ENCODE measurements around the gene ATP2A2. TPM values are rescaled to one million over a fixed set of nuclear protein-coding genes. Genes with fewer than 3 reads are reported as not detected.

The ATP2A2 gene
- polyA plus RNA-seq, 4 donors, result 152 to 167 (median 160) TPM

DNA sequence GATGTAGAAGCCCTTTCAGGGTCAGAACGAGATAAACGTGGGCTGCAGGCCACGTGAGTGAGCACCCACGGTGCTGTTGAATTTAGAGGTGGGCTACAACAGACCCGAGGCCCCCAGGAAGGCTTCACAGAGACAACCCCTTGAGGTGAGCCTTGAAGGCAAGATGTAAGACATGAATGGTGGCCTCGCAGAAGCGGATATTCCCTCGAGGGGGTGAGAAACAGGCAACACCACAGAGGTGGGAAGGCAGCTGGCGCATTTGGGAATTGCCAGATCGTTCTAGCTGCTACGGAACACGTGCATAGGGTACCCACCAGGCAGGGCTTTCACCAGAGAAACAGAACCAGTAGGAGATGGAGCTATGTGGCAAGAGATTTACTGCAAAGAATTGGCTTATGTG is 22.6 kb upstream of the ATP2A2 start:
- DNase-seq (ENCODE audit: low read depth in 4 of 4, low spot score in 3 of 4), result no peak

DNA sequence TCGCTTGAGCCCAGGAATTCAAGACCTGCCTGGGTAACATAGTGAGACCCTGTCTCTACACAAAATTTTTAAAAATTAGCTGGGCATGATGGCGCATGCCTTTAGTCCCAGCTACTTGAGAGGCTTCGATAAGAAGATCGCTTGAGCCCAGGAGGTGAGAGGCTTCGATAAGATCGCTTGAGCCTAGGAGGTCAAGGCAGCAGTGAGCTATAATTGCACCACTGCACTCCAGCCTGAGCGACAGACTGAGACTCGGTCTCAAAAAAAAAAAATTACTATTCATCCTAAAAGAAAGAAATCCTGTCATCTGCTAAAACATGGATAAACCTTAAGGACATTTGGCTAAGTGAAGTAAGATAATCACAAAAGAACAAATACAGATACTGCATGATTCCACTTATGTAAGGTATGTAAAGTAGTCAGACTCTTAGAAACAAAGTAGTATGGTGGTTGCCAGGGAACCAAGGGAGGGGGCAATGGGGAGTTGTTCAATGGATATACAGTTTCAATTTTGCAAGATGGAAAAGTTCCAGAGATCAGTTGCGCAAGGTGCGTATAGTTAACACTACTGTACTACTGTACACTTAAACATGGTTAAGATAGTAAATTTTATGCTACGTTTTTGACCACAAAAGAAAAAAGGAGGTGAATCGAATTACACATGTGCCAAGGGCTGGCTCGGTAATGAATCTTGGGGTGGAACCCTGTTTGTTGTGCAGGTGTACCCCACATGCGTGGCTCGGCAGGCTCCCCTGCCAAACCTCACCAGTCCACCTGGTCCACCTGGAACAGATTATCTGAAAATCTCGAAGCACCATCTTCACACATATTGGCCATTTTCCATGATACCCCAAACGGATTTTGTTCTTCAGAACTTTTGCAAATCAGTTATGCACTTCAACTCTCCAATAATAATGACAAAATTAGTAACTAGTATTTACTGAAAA is 18.3 kb upstream of the ATP2A2 start:
- no peak for DNase-seq (ENCODE audit: low read depth in 4 of 4, low spot score in 3 of 4)

DNA sequence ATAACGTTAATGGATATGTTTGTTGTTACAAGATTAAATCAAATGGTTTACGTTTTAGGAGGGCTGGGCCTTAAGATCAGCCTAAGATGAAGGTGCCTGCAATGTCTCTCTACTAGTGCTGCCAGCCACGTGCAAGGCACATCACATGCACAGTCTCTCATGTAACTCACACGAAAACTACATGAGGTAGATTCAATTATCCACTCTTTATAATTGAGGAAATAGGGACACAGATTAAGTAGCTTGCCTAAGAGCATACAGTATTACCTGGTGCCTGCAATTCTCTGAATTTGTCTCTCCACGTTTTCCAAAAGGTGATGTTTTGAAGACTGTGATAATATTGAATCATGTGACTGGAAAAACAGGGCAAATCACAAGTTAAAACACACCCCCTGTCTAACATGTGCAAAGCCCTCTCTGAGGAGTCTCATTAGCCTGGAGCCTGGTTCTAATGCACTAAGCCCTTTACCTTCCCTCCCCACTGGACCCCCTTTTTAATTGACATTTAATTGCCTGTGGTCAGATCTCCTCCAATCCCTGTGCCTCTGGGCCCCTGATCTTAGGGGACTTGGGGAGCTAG is 14.6 kb upstream of the ATP2A2 start:
- DNase-seq (ENCODE audit: low read depth in 4 of 4, low spot score in 3 of 4), result no peak

DNA sequence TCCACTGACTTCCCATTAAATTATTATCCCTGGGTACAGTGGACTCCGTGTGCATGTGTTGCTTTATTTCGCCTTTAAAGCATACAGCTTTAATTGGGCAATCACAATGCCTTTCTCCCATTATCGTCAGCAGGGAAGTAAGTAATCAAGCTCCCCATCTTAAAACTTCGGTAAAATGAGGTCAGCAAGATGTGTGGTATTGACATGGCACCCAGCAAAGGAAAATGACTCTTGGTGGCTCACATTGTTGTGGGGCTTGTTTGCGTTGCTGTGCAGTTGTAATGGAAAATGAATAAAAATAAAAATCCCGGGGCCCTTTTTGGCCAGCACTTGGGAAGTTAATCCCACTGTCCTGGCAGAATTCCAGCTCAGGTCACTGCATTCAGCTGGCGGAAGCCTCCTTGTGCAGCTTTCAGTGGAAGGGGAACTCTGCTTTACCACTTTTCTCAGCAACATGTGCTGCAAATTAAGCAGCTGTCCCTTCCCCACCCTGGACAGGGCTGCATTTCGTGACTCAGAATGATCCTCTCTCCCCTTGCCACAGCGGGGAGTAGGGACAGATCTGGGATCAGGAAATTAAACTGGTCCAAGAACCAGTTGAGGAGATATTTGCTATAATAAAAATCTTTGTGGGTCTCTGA is 13.9 kb upstream of the ATP2A2 start:
- no peak for DNase-seq (ENCODE audit: low read depth in 4 of 4, low spot score in 3 of 4)

DNA sequence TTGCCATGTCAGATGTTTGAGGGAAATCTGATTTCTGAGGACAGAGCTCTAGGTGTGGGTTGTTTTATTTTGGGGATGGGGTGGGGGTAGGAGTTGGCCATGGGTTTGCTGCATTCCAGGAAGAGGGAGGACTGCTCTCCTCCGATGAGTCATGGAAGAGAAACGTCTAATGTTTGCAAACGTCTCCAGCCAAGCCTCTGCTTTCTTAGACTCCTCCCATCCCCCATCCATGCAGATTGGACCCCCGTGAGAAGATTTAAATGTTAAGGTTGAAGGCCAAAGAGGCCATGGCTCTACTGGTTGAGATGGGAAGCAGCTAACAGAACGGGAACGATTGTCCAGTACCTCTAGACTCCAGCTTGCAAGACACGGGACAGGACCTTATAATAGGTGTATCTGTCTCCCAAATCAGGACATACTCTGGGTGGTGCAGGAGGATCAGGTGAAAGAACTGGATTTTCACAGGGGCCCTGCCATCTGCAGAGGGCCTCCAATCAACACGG is 11.4 kb upstream of the ATP2A2 start:
- no peak for DNase-seq (ENCODE audit: low read depth in 4 of 4, low spot score in 3 of 4)

DNA sequence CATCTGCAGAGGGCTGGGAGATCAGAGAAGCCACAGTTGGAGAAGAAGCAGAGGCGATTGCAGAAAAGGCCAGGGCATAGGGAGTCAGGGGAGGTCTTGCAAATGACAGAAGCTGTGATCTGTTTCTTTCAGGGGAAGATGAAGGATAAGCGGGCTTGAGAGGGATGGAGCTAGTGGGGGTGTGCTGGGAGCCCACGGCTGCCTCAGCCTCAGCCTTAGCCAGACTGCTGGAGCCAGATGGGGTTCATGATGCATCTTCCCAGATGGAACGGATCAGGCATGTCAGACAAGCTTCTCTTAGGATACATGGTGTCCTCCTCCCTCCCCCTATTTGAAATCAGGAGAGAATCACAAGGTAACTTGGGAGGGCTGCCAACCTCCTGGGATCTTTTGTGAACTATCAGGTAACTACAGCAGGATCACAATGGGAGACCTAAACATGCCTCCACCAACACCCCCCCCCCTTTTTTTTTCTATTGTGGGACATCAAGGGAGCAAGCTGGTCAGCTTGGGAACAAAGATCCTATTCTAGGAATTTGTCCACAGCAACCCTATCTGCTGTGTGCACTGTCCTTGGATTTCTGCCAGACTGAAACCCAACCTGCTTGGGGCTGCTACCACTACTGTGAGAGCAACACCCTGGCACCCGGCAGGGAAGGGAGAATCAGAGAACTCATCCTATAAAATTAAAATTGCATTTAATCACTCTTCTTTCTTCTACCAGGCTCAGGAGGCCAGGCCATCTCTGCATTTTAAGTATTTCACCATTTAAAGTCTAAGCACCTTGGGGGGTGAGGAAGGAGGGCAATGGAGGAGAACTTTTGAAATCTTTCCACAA is 10.7 kb upstream of the ATP2A2 start:
- no peak for DNase-seq (ENCODE audit: low read depth in 4 of 4, low spot score in 3 of 4)

DNA sequence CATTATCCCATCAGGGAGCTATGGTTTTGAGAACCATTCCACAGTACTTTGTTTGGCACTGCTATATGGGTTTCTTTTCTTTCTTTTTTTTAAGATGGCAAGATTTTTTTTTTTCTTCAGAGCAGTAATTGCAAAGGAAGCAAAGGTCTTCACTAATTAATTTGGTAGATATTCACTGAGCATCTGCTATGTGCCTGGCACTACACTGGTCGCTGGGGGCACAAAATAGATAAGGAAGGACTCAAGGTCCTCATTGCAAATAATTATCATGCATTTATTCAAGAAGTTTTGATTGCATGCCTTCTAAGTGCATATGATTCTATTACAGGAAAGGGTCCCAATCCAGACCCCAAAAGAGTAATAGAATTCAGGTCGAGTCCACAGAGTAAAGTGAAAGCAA is 10.0 kb upstream of the ATP2A2 start:
- no peak for DNase-seq (ENCODE audit: low read depth in 4 of 4, low spot score in 3 of 4)

DNA sequence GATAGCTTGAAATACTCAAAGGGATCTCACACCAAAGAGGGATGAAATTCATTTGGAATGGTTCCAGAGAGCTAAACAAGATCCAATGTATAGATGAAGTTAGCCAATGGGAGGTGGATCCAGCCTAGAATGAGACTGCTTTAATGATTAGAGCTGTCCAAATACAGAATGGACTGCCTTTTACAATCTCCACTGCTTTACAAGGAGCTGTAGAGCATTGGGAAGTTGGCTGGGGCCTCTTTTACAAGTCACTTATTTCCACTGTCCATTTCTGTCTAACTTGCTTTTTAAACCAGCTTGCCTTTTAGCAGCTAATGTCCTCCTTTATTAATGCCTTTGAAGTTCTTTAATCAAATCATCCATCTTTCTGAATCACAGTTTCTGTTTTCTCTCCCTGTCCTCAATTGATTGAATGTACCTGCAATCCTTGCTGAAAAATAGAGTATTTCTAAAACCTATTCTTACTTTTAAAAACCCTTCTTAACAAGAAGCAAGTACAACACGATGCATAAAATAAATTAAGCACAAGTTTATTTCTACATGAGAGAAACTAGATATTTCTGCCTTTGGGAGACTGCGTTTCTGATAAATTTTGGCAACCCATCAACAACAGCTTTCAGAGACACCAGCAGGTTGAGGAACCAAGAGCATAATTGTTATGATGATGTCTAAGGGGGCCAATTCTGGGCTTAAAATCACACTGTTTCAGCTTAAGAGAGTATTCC is 3.4 kb upstream of the ATP2A2 start:
- no peak for DNase-seq (ENCODE audit: low read depth in 4 of 4, low spot score in 3 of 4)

DNA sequence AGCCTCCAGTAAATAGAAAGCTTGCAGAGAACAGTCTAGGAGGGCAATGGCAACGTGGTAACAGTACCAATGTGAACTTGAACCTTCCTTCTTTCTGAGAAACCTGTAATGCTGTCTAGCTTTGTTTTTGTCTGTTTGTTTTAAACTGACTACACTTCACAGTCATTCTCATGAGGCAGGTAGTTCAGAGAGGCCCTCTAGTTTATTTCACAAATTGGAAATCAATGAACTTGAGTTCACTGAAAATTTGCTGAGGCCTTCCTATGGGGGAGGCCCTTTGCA is 2.9 kb upstream of the ATP2A2 start:
- DNase-seq (ENCODE audit: low read depth in 4 of 4, low spot score in 3 of 4), result no peak

DNA sequence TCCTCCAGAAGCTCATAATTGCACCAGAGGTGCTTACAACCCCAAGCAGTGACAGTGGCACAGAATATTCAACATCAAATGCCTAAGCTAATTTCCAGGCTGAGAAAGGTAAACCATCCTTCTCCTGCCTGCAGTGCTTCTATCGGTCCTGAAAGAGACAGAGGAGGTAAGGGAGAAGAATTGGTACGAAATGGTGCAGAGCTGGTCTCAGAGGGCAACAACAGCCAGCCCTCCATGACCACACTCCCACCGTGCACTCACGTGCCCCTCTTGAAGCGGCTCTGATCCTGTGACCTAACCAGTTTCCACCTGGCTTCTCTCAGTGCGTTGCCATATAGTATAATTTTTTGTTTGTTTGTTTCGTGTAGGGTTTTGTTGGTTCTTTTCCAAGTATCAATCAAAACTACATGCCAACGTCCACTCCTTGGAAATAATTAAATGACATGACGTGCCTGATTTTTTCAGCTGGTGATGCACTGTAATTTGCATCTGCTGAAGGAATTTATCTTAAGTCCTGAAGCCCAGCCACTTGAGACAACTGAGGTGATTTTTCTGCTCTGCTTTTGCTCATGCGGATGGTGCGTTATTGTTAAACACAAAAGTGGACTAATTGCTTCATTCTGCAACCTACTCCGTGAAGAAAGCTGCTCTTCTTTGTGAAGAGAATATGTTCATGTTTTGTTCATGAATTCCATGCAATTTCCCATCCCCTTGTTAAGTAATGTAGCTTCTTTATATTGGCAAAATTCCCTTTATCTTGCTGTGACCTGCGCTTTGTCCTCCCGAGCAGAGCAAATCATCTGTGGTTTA is 1.3 kb upstream of the ATP2A2 start:
- DNase-seq (ENCODE audit: low read depth in 4 of 4, low spot score in 3 of 4), result no peak

DNA sequence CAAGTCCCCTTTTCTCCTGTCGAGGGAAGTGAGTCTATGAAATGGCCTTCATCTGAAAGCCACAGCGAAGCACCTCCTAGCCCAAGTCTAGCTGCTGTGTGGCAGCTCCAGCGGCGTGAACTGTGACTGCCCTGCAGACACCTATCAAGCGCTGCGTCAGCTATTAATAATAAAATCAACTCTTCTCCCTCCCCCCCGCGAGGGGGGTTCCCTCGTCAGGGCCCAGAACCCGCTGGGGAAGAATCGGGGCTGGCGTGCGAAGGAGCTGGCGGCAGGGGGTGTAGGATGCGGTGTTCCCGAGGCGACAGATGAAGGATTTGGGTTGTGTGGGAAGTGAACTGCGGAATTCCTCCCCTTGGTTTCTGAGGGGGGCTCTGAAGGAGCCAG is 662 bp upstream of the ATP2A2 start:
- no peak for DNase-seq (ENCODE audit: low read depth in 4 of 4, low spot score in 3 of 4)

DNA sequence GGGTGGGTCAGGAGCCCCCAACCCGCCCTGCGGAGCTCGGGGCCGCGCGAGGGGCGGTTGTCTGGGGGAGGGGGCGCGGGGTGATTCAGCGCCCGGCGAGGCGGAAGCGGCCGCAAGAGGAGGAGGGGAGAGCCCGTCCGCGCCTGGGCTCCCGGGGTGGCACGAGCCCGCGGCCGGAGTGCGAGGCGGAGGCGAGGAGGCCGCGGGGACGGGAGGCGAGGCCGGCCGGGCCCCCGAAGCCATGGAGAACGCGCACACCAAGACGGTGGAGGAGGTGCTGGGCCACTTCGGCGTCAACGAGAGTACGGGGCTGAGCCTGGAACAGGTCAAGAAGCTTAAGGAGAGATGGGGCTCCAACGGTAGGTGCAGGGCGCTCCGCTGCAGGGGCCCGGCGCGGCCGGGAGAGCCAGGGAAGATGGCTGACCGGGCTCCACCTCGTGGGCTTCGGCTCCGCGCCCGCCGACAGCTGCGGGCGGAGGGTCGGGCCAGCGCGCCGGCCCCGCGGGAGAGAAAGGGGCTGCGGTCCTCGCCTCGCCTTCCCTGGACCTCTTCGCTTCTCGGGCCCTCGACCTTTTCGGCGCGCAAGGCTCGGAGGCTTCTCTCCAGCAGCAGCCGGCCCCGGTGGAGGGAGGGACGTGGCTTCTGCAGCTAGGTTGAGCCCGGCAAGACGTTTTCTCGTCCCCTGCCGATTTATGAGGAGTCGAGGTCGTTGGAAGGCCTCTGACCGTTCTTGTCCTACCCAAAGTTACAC is 677 bp downstream of the ATP2A2 start:
- peak in 2 of 4 donors; percentile 30 to 57 for DNase-seq (ENCODE audit: low read depth in 4 of 4, low spot score in 3 of 4)

DNA sequence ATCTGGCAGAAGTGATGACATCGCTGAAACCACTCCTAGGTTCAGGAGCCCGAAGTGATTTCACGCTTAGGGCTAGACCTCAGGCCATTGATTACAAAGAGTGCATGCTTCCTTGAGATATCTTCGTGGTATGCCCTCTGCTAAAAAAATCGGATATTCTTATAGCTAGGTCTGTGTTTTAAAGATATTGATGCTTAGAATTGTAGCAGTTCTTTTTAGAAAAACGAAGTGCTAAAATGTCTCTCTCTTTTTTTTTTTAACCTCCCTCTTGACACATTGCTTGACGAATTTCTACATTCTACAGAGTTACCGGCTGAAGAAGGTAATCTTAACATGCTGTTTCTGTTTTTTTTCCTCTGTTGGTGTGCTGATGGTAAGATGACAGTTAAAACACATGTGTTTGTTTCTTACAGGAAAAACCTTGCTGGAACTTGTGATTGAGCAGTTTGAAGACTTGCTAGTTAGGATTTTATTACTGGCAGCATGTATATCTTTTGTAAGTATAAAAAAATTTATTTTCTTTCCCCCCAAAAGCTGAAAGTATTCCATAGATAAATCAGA is 1.3 kb downstream of the ATP2A2 start:
- no peak for DNase-seq (ENCODE audit: low read depth in 4 of 4, low spot score in 3 of 4)

DNA sequence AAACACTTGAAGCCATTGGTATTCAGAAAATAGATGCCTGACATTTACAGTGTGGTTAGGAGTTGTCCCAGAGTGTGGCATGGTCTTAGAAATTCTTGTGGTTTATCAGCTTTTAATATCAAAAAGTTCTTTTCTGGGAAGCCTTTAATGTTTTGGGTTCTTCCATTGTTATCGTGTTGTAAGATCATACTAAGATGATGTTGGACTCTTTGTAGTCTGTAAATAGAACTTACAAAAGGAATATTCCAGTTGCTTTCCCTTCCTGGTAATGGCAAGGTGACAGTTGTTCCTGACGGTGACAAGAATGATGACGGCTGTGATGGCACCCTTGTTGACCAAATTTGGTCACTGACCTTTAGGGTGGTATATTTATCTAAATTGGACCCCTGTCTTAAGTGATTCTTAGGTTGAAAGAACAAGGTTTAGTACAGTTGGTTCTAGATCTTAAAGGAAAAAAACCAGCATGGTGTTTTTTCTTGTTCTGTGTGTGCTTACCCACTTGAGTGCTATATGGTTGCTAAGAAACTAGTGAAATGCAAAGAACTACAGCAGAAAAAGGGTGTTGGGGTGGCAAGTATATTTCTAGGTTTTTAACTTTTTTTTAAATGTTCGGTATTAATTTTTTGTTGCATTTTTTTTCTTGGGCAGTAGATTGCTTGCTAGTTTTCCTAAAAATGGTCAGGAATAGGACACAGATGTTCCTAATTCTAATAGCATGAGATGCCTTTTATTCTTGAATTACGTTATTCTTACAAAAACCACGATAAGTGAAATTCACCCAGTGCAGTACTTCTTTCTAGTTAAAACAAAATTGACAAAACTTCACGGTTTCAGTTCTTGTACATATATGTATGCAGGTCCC is 2.1 kb downstream of the ATP2A2 start:
- no peak for DNase-seq (ENCODE audit: low read depth in 4 of 4, low spot score in 3 of 4)

DNA sequence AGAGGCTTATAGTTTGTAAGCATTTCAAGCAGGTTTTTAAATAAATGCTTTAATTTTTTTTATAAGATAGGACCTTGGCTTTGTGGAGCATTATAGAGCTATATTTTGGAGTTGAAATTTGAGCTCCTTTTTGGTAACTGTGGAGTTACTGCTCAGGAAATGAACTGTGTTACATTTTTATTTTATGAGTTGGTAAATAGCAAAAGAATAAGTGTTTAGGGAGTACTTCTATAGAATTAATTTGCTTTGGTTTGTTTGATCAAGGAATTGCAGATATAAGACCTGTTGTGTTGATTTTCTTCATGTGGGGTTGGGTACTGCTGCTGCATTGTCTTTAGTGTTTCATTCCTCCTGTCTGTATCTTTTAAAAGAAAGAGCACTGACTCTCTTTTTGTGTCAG is 3.5 kb downstream of the ATP2A2 start:
- no peak for DNase-seq (ENCODE audit: low read depth in 4 of 4, low spot score in 3 of 4)

DNA sequence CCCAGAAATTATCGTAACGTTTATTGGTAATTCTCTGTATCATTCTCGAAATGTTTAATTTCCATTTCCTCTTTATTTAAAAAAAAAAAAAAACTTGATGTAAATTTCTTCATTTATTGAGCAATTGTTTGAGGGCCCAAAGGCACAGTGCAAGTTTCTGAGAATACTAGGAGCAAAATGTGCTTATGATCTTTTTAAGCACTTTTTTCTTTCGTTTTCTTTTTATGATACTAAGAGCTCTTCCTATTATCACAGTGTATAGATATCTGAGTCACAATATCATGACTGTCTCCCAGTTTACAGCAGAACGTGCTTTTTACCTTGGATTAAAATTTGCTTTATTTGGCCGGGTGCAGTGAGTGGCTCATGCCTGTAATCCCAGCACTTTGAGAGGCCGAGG is 5.6 kb downstream of the ATP2A2 start:
- no peak for DNase-seq (ENCODE audit: low read depth in 4 of 4, low spot score in 3 of 4)

DNA sequence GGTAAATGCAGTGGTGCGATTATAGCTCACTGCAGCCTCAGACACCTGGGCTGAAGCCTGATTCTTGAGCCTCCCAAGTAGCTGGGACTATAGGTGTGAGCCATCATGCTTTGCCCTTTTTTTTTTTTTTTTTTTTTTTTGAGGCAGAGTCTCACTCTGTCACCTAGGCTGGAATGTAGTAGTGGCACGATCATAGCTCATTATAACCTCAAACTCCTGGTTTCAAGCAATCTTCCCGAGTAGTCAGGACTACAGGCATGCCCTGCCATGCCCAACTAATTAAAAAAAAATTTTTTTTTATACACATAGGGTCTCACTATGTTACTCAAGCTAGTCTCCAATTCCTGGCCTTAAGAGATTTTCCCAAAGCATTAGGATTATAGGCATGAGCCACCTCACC is 6.9 kb downstream of the ATP2A2 start:
- DNase-seq (ENCODE audit: low read depth in 4 of 4, low spot score in 3 of 4), result no peak

Measured in right renal pelvis (tissue), 4 donors.